Measurements from ENCODE around the gene CADM2. TPM values are rescaled to one million over a fixed set of nuclear protein-coding genes. Genes with fewer than 3 reads are reported as not detected.
"Not testable (repeated sequence)": the region's sequence is repeated elsewhere in the genome, so short reads cannot be mapped to it uniquely, and the experiment has no call there.

Gene CADM2
- total RNA-seq, 1 donor = 2.2 TPM

DNA sequence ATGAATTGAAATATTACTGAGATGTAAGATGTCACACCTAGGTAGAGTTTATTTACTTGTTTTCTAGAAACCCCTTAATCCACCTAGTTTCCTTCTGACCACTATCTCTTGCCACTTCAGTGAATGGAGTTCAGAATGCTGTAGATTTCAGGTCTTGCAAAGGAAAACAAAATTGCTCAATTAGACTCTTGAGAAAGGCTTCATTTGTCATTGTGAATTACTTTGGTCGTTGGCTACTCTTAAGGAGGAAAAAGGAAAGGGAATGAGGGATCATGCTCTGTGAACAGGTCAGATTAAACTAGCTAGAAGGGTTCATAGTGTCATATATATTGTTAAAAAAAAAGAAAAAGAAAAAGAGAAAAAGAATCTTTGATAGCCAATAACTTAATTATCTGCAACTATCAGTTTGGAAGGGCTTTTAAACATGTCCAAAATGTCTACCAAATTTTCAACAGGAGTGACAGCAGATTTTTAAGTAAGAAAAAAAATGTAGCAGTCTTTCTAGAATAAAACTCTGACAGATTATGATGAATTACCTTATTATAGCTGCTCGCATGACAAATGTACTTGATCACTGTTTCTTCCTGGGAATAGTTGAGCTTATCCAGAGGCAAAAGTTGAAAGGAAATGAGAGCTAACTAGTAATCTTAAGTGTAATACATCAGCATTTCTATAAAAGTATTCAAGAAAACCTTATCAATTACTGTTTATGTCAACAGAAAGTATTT, 543.5 kb downstream of the CADM2 start:
- H3K4me3 ChIP-seq (ENCODE audit: low read depth, low read length) = no peak overlapping the region
- DNase-seq (ENCODE audit: low read depth) = no peak
- TF ChIP-seq CTCF (IDR thresholded peaks at IDR 0.05; ENCODE audit: insufficient read depth, low read length) = no peak

DNA sequence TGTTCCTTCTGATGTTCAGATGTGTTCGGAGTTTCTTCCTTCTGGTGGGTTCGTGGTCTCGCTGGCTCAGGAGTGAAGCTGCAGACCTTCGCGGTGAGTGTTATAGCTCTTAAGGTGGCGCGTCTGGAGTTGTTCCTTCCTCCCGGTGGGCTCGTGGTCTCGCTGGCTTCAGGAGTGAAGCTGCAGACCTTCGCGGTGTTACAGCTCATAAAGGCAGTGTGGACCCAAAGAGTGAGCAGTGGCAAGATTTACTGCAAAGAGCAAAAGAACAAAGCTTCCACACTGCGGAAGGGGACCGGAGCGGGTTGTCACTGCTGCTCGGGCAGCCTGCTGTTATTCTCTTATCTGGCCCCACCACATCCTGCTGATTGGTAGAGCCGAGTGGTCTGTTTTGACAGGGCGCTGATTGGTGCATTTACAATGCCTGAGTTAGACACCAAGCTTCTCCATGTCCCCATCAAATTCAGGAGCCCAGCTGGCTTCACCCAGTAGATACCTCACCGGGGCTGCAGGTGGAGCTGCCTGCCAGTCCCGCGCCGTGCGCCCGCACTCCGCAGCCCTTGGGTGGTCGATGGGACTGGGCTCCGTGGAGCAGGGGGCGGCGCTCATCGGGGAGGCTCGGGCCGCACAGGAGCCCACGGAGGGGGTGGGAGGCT, 545.5 kb downstream of the CADM2 start:
- not testable (repeated sequence) for DNase-seq (ENCODE audit: low read depth); H3K4me3 ChIP-seq (ENCODE audit: low read depth, low read length)

DNA sequence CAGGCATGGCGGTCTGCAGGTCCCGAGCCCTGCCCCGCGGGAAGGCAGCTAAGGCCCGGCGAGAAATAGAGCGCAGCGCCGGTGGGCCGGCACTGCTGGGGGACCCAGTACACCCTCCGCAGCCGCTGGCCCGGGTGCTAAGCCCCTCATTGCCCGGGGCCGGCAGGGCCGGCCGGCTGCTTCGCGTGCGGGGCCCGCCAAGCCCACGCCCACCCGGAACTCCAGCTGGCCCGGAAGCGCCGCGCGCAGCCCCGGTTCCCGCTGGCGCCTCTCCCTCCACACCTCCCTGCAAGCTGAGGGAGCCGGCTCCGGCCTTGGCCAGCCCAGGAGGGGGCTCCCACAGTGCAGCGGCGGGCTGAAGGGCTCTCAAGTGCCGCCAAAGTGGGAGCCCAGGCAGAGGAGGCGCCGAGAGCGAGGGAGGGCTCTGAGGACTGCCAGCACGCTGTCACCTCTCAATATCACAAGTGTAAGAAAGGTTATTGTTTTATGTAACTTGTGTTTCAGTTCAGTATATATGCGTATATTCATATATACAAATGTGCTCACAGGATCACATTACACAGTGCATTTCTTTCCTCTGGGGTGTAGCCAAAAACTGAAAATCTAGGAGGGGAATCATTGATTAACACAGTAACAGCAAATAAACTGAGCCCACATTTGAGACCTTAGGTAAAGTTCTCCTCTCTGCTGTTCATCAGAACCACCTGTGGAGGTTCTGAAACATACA, 546.2 kb downstream of the CADM2 start:
- not testable (repeated sequence) for DNase-seq (ENCODE audit: low read depth); H3K4me3 ChIP-seq (ENCODE audit: low read depth, low read length)

DNA sequence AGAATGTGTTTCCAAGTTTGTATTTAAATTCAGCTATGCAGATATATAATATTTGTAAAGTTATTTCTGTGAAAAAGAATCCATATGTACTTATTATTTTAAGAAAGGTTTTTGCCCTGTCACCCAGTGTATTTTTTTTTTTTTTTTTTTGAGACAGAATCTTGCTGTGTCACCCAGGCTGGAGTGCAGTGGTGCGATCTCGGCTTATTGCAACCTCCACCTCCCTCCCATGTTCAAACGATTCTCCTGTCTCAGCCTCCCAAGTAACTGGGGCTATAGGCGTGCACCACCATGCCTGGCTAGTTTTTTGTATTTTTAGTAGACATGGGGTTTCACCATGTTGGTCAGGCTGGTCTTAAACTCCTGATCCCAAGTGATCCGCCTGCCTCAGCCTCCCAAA, 548.3 kb downstream of the CADM2 start:
- DNase-seq (ENCODE audit: low read depth) = not testable (repeated sequence)

DNA sequence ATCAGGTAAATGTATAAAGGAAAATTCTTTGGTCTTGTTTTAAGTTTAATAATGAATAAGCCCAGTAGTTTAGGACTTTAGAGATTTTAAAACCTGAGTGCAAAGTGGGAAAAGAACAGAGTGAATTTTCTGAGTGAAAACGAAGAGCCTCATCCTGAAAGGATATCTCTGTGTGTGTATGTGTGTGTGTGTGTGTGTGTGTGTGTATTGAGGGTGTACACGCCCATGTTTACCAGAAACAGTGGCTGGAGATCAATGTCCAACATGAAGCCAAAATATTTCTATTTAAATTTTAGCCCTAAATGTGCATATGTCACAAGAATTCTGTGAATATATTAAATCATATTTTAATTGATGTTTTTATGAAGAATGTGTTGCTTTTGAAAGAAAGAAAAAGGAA, 549.9 kb downstream of the CADM2 start:
- no peak for DNase-seq (ENCODE audit: low read depth)
- no peak overlapping the region for H3K4me3 ChIP-seq (ENCODE audit: low read depth, low read length)
- TF ChIP-seq CTCF (IDR thresholded peaks at IDR 0.05; ENCODE audit: insufficient read depth, low read length) = no peak

More for the DNA sequence above, 548.3 kb downstream of the CADM2 start:
- not testable (repeated sequence) for H3K4me3 ChIP-seq (ENCODE audit: low read depth, low read length)

GRCh38 chr3:85516146-85516545, 557.4 kb downstream of the CADM2 start:
- no peak for DNase-seq (ENCODE audit: low read depth)
- no peak overlapping the region for H3K4me3 ChIP-seq (ENCODE audit: low read depth, low read length)
- TF ChIP-seq CTCF (IDR thresholded peaks at IDR 0.05; ENCODE audit: insufficient read depth, low read length) = no peak

DNA sequence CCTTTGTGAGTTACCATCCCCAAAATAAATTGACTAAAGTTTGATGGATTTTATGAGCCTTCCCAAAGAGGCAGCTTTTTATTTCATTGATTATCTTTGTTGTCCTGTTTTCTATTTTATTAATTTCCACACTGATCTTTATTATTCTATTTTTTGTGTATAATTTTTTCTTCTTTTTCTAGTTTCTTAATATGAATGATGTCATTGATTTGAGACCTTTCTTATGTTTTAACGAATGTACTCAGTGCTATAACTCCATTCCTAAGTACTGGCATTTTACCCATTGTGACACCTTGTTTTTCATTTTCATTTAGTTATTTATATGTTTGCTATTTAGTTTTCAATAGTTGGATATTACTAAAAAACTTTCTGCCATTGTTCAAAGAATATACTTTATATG, 565.3 kb downstream of the CADM2 start:
- DNase-seq (ENCODE audit: low read depth) = no peak
- TF ChIP-seq CTCF (IDR thresholded peaks at IDR 0.05; ENCODE audit: insufficient read depth, low read length) = no peak

DNA sequence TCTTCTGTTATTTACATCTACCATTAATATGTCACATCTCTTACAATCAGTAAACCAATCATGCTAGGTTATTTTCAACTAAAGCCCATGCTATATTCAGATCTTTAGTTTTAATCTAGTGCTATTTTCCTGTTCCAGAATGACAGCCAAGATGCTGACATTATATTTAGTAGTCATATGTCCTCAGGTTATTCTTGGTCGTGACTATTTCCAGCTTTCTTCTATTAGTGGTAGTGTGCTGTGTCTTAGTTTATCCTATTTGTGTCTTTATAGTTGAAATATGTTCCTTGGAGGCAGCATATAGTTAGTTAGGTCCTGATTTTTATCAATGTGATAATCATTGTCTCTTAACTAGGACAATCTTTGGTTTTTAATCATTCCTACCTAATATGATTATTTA, 566.5 kb downstream of the CADM2 start:
- TF ChIP-seq CTCF (IDR thresholded peaks at IDR 0.05; ENCODE audit: insufficient read depth, low read length) = no peak
- no peak for DNase-seq (ENCODE audit: low read depth)
- no peak overlapping the region for H3K4me3 ChIP-seq (ENCODE audit: low read depth, low read length)

More for the DNA sequence above, 565.3 kb downstream of the CADM2 start:
- H3K4me3 ChIP-seq (ENCODE audit: low read depth, low read length) = no peak overlapping the region
